HFFc6 (cell line): ENCODE measurements around the gene NRDE2. TPM values are rescaled to one million over a fixed set of nuclear protein-coding genes. Genes with fewer than 3 reads are reported as not detected.

Experiments
- DNase-seq: peaks from one replicate; pipeline ENCODE4 v3.0.0-alpha.2; 2018
- H3K27ac Mint-ChIP-seq: 2 replicates; pipeline ENCODE4 v1.8.0; 2020; ENCODE audit warnings: mild to moderate bottlenecking, mixed read lengths
- H3K27me3 Mint-ChIP-seq: 2 replicates; pipeline ENCODE4 v1.8.0; 2021; ENCODE audit warnings: mild to moderate bottlenecking, moderate library complexity, mixed read lengths; ENCODE audit not compliant: insufficient read depth
- H3K36me3 Mint-ChIP-seq: 2 replicates; pipeline ENCODE4 v1.8.0; 2021; ENCODE audit warnings: low read depth, mixed read lengths
- H3K4me1 Mint-ChIP-seq: 2 replicates; pipeline ENCODE4 v1.8.0; 2020; ENCODE audit warnings: low read depth, mixed read lengths
- H3K4me3 Mint-ChIP-seq: 2 replicates; pipeline ENCODE4 v1.8.0; 2020; ENCODE audit warnings: mild to moderate bottlenecking, moderate library complexity, mixed read lengths
- H3K9me3 Mint-ChIP-seq: 2 replicates; pipeline ENCODE4 v1.8.0; 2020; ENCODE audit warnings: mild to moderate bottlenecking, mixed read lengths
- total RNA-seq, 6 experiments: library from RNA; stranded (reverse); fragmentation: NEBNext Ultra II Directional; extraction: Animal tissue kit (Norgen Biotek cat#: 25700); gene quantifications; 2 replicates in 1 of 6; 3 replicates in 5 of 6; pipeline ENCODE4 v1.2.3, GENCODE V29; 2021
- TF ChIP-seq, protein P1 (sequence below): fragments of 200-600 bp; sonication (generic); IDR thresholded peaks from 2 replicates; pipeline ENCODE4 v1.5.0; 2021; ENCODE audit warnings: antibody characterized with exemption, mild to moderate bottlenecking

NRDE2 gene
- total RNA-seq, 6 experiments from 2014 or later = 7.9 to 12.1 (median 9.8) TPM

DNA sequence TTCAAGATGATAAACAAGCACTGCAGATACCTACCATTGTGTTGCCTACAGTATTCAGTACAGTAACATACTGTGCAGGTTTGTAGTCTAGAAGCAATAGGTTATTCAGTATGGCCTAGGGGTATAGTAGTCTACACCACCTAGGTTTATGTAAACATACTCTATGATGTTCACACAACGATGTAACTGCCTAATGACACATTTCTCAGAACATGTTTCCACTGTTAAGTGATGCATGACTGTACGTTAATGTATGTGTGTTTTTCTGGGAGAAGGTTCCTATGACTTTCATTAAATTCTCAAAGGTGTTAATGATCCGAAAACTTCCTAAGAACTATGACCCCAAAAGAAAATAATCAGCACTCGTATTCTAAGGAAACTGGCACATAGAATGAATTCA, 44.2 kb upstream of the NRDE2 start:
- H3K36me3 Mint-ChIP-seq = no peaks in the 10 kb centered on the region
- TF ChIP-seq, protein P1, sequence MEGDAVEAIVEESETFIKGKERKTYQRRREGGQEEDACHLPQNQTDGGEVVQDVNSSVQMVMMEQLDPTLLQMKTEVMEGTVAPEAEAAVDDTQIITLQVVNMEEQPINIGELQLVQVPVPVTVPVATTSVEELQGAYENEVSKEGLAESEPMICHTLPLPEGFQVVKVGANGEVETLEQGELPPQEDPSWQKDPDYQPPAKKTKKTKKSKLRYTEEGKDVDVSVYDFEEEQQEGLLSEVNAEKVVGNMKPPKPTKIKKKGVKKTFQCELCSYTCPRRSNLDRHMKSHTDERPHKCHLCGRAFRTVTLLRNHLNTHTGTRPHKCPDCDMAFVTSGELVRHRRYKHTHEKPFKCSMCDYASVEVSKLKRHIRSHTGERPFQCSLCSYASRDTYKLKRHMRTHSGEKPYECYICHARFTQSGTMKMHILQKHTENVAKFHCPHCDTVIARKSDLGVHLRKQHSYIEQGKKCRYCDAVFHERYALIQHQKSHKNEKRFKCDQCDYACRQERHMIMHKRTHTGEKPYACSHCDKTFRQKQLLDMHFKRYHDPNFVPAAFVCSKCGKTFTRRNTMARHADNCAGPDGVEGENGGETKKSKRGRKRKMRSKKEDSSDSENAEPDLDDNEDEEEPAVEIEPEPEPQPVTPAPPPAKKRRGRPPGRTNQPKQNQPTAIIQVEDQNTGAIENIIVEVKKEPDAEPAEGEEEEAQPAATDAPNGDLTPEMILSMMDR = no peak
- peaks cover 1% of the 10 kb centered on the region; the same call in 1 of the 2 replicates for H3K27me3 Mint-ChIP-seq
- H3K4me3 Mint-ChIP-seq = no peak overlapping the region
- DNase-seq = no peak
- H3K4me1 Mint-ChIP-seq = no peaks in the 10 kb centered on the region
- no peaks in the 10 kb centered on the region for H3K9me3 Mint-ChIP-seq
- H3K27ac Mint-ChIP-seq = no peak overlapping the region

DNA sequence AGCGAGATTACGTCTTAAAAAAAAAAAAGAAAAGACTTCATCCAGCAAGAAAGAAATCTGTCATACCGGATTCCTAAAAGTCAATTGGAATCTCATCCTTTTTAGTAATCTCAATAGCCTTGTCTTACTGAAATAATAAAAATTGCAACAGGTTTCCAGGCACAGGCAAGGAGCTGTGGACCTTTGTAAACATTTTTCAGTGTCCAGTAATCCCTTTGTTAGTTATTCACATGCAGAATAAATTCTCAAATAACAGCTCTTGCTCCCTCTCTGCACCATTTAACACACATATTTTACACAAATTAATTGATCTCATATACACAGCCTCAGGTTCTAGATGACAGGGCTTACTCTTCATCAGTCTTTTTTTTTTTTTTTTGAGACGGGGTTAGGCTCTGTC, 43.1 kb upstream of the NRDE2 start:
- H3K27ac Mint-ChIP-seq = no peak overlapping the region
- no peak overlapping the region for H3K4me3 Mint-ChIP-seq
- peaks cover 1% of the 10 kb centered on the region for H3K4me1 Mint-ChIP-seq

DNA sequence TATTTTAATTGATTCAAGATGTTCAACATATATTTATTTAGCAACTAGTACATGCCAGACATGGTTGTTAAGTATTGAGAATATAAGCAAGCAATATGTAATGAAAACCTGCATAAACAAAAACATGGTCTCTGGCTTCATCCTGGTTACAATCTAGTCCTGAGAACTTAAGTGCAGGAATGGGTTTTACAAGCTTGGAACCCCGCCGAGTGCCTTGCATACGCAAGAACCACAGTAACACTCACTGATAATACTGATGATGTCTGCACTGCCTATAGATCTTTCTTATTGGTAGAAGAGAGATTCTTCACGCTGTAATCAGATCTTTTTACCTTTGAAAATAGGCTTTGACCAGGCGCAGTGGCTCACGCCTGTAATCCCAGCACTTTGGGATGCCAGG, 42.1 kb upstream of the NRDE2 start:
- Mint-ChIP-seq H3K27ac (no peak overlapping the region), H3K4me1 (peaks cover 10% of the 10 kb centered on the region), H3K36me3 (no peaks in the 10 kb centered on the region), H3K4me3 (no peak overlapping the region), H3K27me3 (peaks cover 1% of the 10 kb centered on the region; the same call in 1 of the 2 replicates), H3K9me3 (no peaks in the 10 kb centered on the region)
- no peak for DNase-seq
- TF ChIP-seq, protein P1 = no peak

More for the DNA sequence above, 43.1 kb upstream of the NRDE2 start:
- H3K9me3 Mint-ChIP-seq = no peaks in the 10 kb centered on the region
- TF ChIP-seq, protein P1 = no peak
- peaks cover 1% of the 10 kb centered on the region; the same call in 1 of the 2 replicates for H3K27me3 Mint-ChIP-seq
- DNase-seq = no peak
- H3K36me3 Mint-ChIP-seq = no peaks in the 10 kb centered on the region

DNA sequence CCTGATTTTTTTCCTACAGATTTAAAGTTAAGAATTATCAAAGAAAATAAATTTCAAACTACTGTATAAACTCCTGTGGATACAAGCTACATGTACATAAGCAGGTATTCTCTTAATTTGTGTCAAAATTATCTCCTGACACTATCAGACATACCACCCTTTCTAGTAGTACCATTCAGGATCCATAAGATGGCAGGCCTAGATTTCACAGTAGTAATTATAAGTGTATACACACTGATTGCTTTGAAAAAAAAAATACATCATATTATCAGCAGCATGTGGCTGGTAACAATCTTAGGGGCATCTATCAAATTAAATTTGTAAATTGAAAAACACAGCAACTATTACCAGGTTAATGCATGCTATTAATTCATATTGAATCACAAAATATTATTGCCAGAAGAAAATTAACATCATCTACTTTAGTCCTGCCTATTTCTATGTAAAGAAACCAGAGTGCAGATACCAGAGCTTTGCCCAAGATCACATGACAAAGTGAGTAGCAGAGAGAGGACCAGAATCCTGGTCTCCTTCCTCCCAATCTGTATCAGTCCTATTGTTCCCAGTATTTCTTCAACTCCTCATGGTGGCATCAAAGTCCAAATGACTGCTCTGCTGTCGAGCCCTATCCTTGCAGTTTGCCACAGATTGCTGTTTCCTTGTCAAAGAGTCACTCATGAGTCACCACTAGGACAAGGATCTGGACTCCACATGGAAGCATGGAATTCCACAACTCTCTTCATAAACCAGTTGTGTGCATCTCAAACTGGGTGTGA, 37.4 kb upstream of the NRDE2 start:
- Mint-ChIP-seq H3K4me3 (no peak overlapping the region), H3K36me3 (no peaks in the 10 kb centered on the region), H3K27ac (no peak overlapping the region), H3K4me1 (peaks cover 11% of the 10 kb centered on the region), H3K27me3 (peaks cover 1% of the 10 kb centered on the region; the same call in 1 of the 2 replicates), H3K9me3 (no peaks in the 10 kb centered on the region)
- TF ChIP-seq, protein P1 = no peak
- peak; percentile 51 for DNase-seq

DNA sequence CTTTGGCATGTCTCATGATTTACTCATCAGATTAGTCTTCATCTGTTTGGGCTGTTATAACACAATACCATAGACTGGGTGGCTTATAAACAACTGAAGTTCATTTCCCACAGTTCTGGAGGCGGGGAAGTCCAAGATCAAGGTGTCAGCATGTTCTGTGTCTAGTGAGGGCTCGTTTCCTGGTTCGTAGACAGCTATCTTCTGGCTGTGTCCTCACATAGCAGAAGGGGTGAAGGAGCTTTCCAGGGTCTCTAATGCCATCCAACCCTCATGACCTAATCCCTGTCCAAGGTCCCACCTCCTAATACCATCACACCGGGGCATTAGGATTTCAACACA, 30.8 kb upstream of the NRDE2 start:
- no peak overlapping the region for H3K4me3 Mint-ChIP-seq
- H3K36me3 Mint-ChIP-seq = no peaks in the 10 kb centered on the region
- DNase-seq = no peak
- no peak overlapping the region for H3K27ac Mint-ChIP-seq
- no peaks in the 10 kb centered on the region for H3K9me3 Mint-ChIP-seq
- peaks cover 9% of the 10 kb centered on the region for H3K27me3 Mint-ChIP-seq
- H3K4me1 Mint-ChIP-seq = no peaks in the 10 kb centered on the region
- TF ChIP-seq, protein P1 = no peak
